HepG2 (cell line): ENCODE results near the gene ARHGEF7. TPM values are rescaled to one million over a fixed set of nuclear protein-coding genes. Genes with fewer than 3 reads are reported as not detected.

Experiments used
- ATAC-seq: fragments of 200-7000 bp; cut with Tn5 transposase; 3 replicates; pipeline ENCODE4 v1.9.1; 2020; ENCODE audit warnings: mild to moderate bottlenecking, moderate library complexity
- BruUV-seq: library from RNA; stranded (reverse); fragments of 400-500 nt; replicated peaks from 2 replicates; lab custom pipeline; 2021; lab: Mats Ljungman, UMichigan
- CTCF ChIA-PET: fragments of 300-600 bp; formaldehyde crosslinking; extraction: SDS; loops from one replicate; lab custom pipeline; 2021; ENCODE audit warnings: low total read pairs, inconsistent platforms, low intra/inter-chr PET ratio; lab: Yijun Ruan, JAX
- POLR2A ChIA-PET: fragments of 350-600 bp; sonication (Branson Sonifier 250); formaldehyde crosslinking; loops from one replicate; lab custom pipeline; 2020; ENCODE audit warnings: antibody characterized with exemption, inconsistent platforms; lab: Yijun Ruan, JAX
- DNase-seq: peaks from one replicate; pipeline ENCODE4 v3.0.0-alpha.2; 2015; ENCODE audit warnings: low spot score
- FAIRE-seq: peaks from 3 replicates; lab custom pipeline; 2011; peaks lifted over from hg19 to GRCh38; lab: Jason Lieb, UNC
- H2AFZ ChIP-seq: one replicate; pipeline ENCODE4 v1.6.1; 2011; ENCODE audit warnings: low read length, inconsistent platforms
- H3K27ac ChIP-seq: fragments of 300-600 bp; 3 replicates; pipeline ENCODE4 v1.8.0; 2011; ENCODE audit warnings: mixed run types, mild to moderate bottlenecking, mixed read lengths, low read length, inconsistent platforms; ENCODE audit not compliant: insufficient read depth; ENCODE audit errors: extremely low read length
- H3K27me3 ChIP-seq, 2 experiments: fragments of 200-600 bp in 1 of 2; 2 replicates in 1 of 2; 3 replicates in 1 of 2; pipeline versions ENCODE4 v1.6.0 to v1.8.0; 2011; ENCODE audit warnings: low read length in 2 of 2, mild to moderate bottlenecking in 2 of 2, moderate library complexity in 2 of 2, inconsistent platforms in 1 of 2; ENCODE audit not compliant: insufficient read depth in 2 of 2, control insufficient read depth in 1 of 2
- H3K36me3 ChIP-seq, 2 experiments: fragments of 200-600 bp in 1 of 2; replicated peaks in 1 of 2; 2 replicates in 1 of 2; 3 replicates in 1 of 2; pipeline versions ENCODE4 v1.5.1 to v1.8.0; 2011; ENCODE audit warnings: low read length in 2 of 2, inconsistent platforms in 1 of 2; ENCODE audit not compliant: insufficient read depth in 2 of 2, control insufficient read depth in 1 of 2
- H3K4me1 ChIP-seq: 2 replicates; pipeline ENCODE4 v1.5.1; 2012; ENCODE audit warnings: low read length, inconsistent platforms; ENCODE audit not compliant: insufficient read depth
- H3K4me2 ChIP-seq: 2 replicates; pipeline ENCODE4 v1.6.0; 2011; ENCODE audit warnings: low read depth, low read length, inconsistent platforms
- H3K4me3 ChIP-seq, 3 experiments: fragments of 200-600 bp in 1 of 3; sonication (generic), shearing (Covaris generic) in 1 of 3; replicated peaks in 1 of 3; 2 replicates each; pipeline ENCODE4 v1.5.1; 2011 to 2016; ENCODE audit warnings: low read length in 3 of 3, inconsistent platforms in 2 of 3, low read depth in 2 of 3, mild to moderate bottlenecking in 2 of 3, control low read depth in 1 of 3, mixed read lengths in 1 of 3; ENCODE audit not compliant: insufficient read depth in 1 of 3
- H3K79me2 ChIP-seq: one replicate; pipeline ENCODE4 v1.6.1; 2011; ENCODE audit warnings: low read length, inconsistent platforms; ENCODE audit not compliant: insufficient read depth
- H3K9ac ChIP-seq: 2 replicates; pipeline ENCODE4 v1.6.0; 2011; ENCODE audit warnings: mild to moderate bottlenecking, low read depth, low read length, inconsistent platforms; ENCODE audit not compliant: insufficient read depth
- H3K9me3 ChIP-seq: 2 replicates; pipeline ENCODE4 v1.5.1; 2012; ENCODE audit warnings: mild to moderate bottlenecking, low read length
- H4K20me1 ChIP-seq: 2 replicates; pipeline ENCODE4 v1.6.0; 2011; ENCODE audit warnings: inconsistent platforms, mild to moderate bottlenecking, low read length, moderate library complexity; ENCODE audit not compliant: insufficient read depth
- BRD4 ChIP-seq: sonication (generic); formaldehyde crosslinking; IDR thresholded peaks from 2 replicates; pipeline ENCODE4 v1.4.0; 2020; ENCODE audit warnings: missing genetic modification reagents
- CBX5 ChIP-seq: sonication (generic); formaldehyde crosslinking; IDR thresholded peaks from 2 replicates; pipeline ENCODE4 v1.4.0; 2020; ENCODE audit warnings: missing genetic modification reagents, borderline replicate concordance
- FIP1L1 ChIP-seq: fragments of 200-400 bp; formaldehyde crosslinking; IDR thresholded peaks from 2 replicates; pipeline ENCODE4 v1.6.1; 2018; ENCODE audit warnings: low read depth, mild to moderate bottlenecking, low read length, moderate library complexity, borderline replicate concordance; ENCODE audit not compliant: insufficient read depth
- HDAC6 ChIP-seq: fragments of 200-600 bp; sonication (generic); IDR thresholded peaks from 2 replicates; pipeline ENCODE4 v1.7.0; 2017; ENCODE audit warnings: mild to moderate bottlenecking, antibody characterized with exemption, low read length, low read depth
- HMGXB4 ChIP-seq, 2 experiments: sonication (generic) in 1 of 2; formaldehyde crosslinking in 1 of 2; IDR thresholded peaks; 2 replicates each; pipeline versions ENCODE4 v1.4.0 to v1.6.1; 2018 to 2020; ENCODE audit warnings: missing genetic modification reagents in 2 of 2, borderline replicate concordance in 1 of 2, low read depth in 1 of 2, mild to moderate bottlenecking in 1 of 2, missing biosample characterization in 1 of 2
- PBX2 ChIP-seq: IDR thresholded peaks from 2 replicates; pipeline ENCODE4 v1.6.1; 2016; ENCODE audit warnings: control low read depth
- RXRB ChIP-seq: IDR thresholded peaks from 2 replicates; pipeline ENCODE4 v1.6.1; 2016; ENCODE audit warnings: borderline replicate concordance, missing genetic modification reagents, missing compliant biosample characterization
- SRSF4 ChIP-seq: fragments of 200-400 bp; formaldehyde crosslinking; IDR thresholded peaks from one replicate; pipeline ENCODE4 v1.6.1; 2018; ENCODE audit warnings: mild to moderate bottlenecking, low read depth, low read length, moderate library complexity; ENCODE audit not compliant: poor library complexity, severe bottlenecking
- TCF7 ChIP-seq: sonication (generic); IDR thresholded peaks from 2 replicates; pipeline ENCODE4 v1.6.1; 2016; ENCODE audit warnings: antibody characterized with exemption, low read depth
- ZBTB25 ChIP-seq: IDR thresholded peaks from 2 replicates; pipeline ENCODE4 v1.6.1; 2018; ENCODE audit warnings: missing genetic modification reagents
- ZNF18 ChIP-seq: sonication (generic); formaldehyde crosslinking; IDR thresholded peaks from 2 replicates; pipeline ENCODE4 v1.8.0; 2022; ENCODE audit warnings: mild to moderate bottlenecking, missing genetic modification reagents; ENCODE audit not compliant: insufficient replicate concordance
- ZNF20 ChIP-seq: sonication (generic); formaldehyde crosslinking; IDR thresholded peaks from 2 replicates; pipeline ENCODE4 v1.4.0; 2020; ENCODE audit warnings: mild to moderate bottlenecking, moderate library complexity, missing genetic modification reagents
- ZNF333 ChIP-seq: sonication (generic); formaldehyde crosslinking; IDR thresholded peaks from 2 replicates; pipeline ENCODE4 v1.4.0; 2020; ENCODE audit warnings: mild to moderate bottlenecking, missing genetic modification reagents, borderline replicate concordance
- ZNF558 ChIP-seq: sonication (generic); formaldehyde crosslinking; IDR thresholded peaks from 2 replicates; pipeline ENCODE4 v1.9.0; 2022; ENCODE audit warnings: mild to moderate bottlenecking, missing genetic modification reagents, borderline replicate concordance
- ZNF580 ChIP-seq: IDR thresholded peaks from 2 replicates; pipeline ENCODE4 v1.6.1; 2016; ENCODE audit warnings: low read depth, borderline replicate concordance
- WGBS: methylation state at CpG from one replicate; pipeline ENCODE4 v1.1.6; 2017; ENCODE audit warnings: low lambda C conversion rate; 5-methylcytosine and 5-hydroxymethylcytosine counted together
- in situ Hi-C: cut with HindIII; loops from 2 replicates; pipeline ENCODE4 v1.10.0; 2017; ENCODE audit warnings: low pct_unique_long_range_greater_than_20kb; ENCODE audit not compliant: extremely low pct_ligation_motif_present
- intact Hi-C: fragments of 100-400 bp; cut with micrococcal nuclease; formaldehyde crosslinking; loops from one replicate; pipeline ENCODE4 v1.10.0; 2022; ENCODE audit not compliant: unreplicated experiment
- polyA plus RNA-seq, 8 experiments: library from polyadenylated mRNA; depleted of rRNA in 3 of 8; stranded (reverse) in 7 of 8; unstranded in 1 of 8; fragments of >200 nt; fragmentation: Illumina TruSeq in 4 of 8; extraction: Trizol in 4 of 8; gene quantifications; 2 replicates each; pipeline versions ENCODE4 v1.2.1 to v1.2.3, GENCODE V29; 2011 to 2016; ENCODE audit warnings: low read depth in 4 of 8, missing spikeins in 1 of 8, mixed read lengths in 1 of 8; ENCODE audit not compliant: insufficient read depth in 1 of 8
- total RNA-seq, 5 experiments: library from RNA; depleted of rRNA; stranded (reverse); fragments of >200 nt; fragmentation: Illumina TruSeq; extraction: Trizol; gene quantifications; 2 replicates each; pipeline ENCODE4 v1.2.3, GENCODE V29; 2016; ENCODE audit warnings: low read depth in 1 of 5

ARHGEF7 gene
- total and polyA plus RNA-seq, 2 of the 13 experiments (the other 11 are each of a cell fraction or from before 2014, with no cell fraction given): 15.7 to 22.3 TPM

- H2AFZ ChIP-seq: no peak overlapping the region
- ATAC-seq (no peak), DNase-seq (no peak), FAIRE-seq (no peak)
- intact Hi-C loops: no loop called here
- H3K4me1 ChIP-seq: no peaks in the 10 kb centered on the region
- H3K27me3 ChIP-seq: peaks cover 5 to 27% of the 10 kb centered on the region in 2 experiments; a peak in 4 of 5 replicates
- no peak overlapping the region for H3K27ac ChIP-seq
- in situ Hi-C loops: no loop called here
- no TSS peak for BruUV-seq
- H4K20me1 ChIP-seq: no peaks in the 10 kb centered on the region
- POLR2A ChIA-PET: no interaction called here
- no peaks in the 10 kb centered on the region for H3K36me3 ChIP-seq
- no peak overlapping the region for H3K4me2 ChIP-seq
- 63% methylated on average over 10 of the region's 14 CpGs for WGBS
- no peak overlapping the region for H3K9ac ChIP-seq
- TF ChIP-seq BRD4 (CRISPR knock-in tag) (no peak), HDAC6 (no peak), ZNF18 (CRISPR knock-in tag) (no peak), ZNF20 (CRISPR knock-in tag) (no peak), HMGXB4 (CRISPR knock-in tag; IDR thresholded peaks at IDR 0.05; ENCODE audit: borderline replicate concordance in 1 of 2, low read depth in 1 of 2) (no peak), ZBTB25 (no peak), ZNF580 (CRISPR knock-in tag) (no peak), FIP1L1 (no peak), PBX2 (no peak), ZNF333 (CRISPR knock-in tag) (no peak), SRSF4 (no peak), CBX5 (no peak), ZNF558 (CRISPR knock-in tag) (no peak), TCF7 (no peak), RXRB (no peak)
- H3K9me3 ChIP-seq: no peaks in the 10 kb centered on the region
- CTCF ChIA-PET: no interaction called here
- H3K4me3 ChIP-seq: no peak overlapping the region
- no peaks in the 10 kb centered on the region for H3K79me2 ChIP-seq
Measured at GRCh38 chr13:111324736-111325135, 209.6 kb downstream of the ARHGEF7 start.
